Sigmoid colon (tissue), 4 donors: ENCODE results near the gene WDR26.

Source experiments
- CTCF ChIP-seq, 4 experiments: fragments of 450-650 bp in 3 of 4; fragments of 200-600 bp in 1 of 4; IDR thresholded peaks; one replicate each; pipeline ENCODE4 v1.5.1; 2016 to 2019; ENCODE audit warnings: antibody characterized with exemption in 4 of 4, mild to moderate bottlenecking in 3 of 4, moderate library complexity in 2 of 4
- EP300 ChIP-seq, 4 donors: sonication (generic); formaldehyde crosslinking; IDR thresholded peaks; one replicate each; pipeline ENCODE4 v1.6.1; 2017; ENCODE audit warnings: antibody characterized with exemption in 4 of 4
- POLR2A ChIP-seq, 2 donors: fragments of 450-650 bp; IDR thresholded peaks; one replicate each; pipeline ENCODE4 v1.6.1; 2016; ENCODE audit warnings: antibody characterized with exemption in 2 of 2, mild to moderate bottlenecking in 2 of 2, moderate library complexity in 2 of 2
- POLR2AphosphoS5 ChIP-seq, 4 donors: sonication (generic); formaldehyde crosslinking; IDR thresholded peaks; one replicate each; pipeline ENCODE4 v1.6.1; 2017; ENCODE audit warnings: antibody characterized with exemption in 4 of 4

DNA sequence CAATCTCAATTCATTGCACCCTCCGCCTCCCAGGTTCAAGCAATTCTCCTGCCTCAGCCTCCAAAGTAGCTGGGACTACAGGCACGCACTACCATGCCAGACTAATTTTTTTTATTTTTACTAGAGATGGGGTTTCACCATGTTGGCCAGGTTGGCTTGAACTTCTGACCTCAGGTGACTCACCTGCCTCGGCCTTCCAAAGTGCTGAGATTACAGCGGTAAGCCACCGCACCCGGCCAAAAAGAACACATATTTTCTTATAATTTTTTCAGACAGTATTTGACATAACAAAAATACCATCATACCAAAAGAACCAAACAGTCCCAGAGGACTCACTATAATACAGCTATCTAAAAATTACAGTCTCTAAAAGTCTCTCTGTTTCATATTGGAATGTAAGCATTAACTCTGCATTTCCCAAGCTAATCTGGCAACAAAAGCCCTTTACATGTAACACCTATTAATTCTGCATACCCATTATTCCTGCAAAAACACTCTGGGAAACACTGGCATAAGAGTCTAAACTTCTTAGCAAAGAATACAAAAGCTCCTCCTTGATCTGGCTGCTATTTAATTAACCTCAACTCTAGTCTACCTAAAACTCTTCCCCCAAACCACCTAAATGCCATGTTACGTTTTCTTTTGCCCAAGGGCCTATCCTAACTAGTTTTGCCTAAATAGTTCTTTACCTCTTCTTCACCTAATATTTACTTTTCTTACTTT is 26.9 kb downstream of the WDR26 start:
- TF ChIP-seq POLR2AphosphoS5 (IDR thresholded peaks at IDR 0.05) (no peak), CTCF (IDR thresholded peaks at IDR 0.05) (no peak), POLR2A (IDR thresholded peaks at IDR 0.05) (no peak), EP300 (IDR thresholded peaks at IDR 0.05) (no peak)
